Right lobe of liver (tissue), 4 donors: ENCODE results near the gene AMPD2.

Experiments used
- POLR2A ChIP-seq: fragments of 450-650 bp; IDR thresholded peaks from one replicate; pipeline ENCODE4 v1.6.1; 2017; ENCODE audit warnings: antibody characterized with exemption, mild to moderate bottlenecking
- TF ChIP-seq, protein P1 (sequence below), 4 donors: fragments of 200-600 bp in 3 of 4; fragments of 450-650 bp in 1 of 4; IDR thresholded peaks; one replicate each; pipeline versions ENCODE4 v1.5.1 to v1.8.0; 2016 to 2022; ENCODE audit warnings: antibody characterized with exemption in 4 of 4, mild to moderate bottlenecking in 2 of 4
- donor health status: DM: no; HTN: no; CAD: no.
- donor health status: DM: no; HTN: no; CAD: no.
- donor health status: DM: no; HTN: yes; CAD: no.

DNA sequence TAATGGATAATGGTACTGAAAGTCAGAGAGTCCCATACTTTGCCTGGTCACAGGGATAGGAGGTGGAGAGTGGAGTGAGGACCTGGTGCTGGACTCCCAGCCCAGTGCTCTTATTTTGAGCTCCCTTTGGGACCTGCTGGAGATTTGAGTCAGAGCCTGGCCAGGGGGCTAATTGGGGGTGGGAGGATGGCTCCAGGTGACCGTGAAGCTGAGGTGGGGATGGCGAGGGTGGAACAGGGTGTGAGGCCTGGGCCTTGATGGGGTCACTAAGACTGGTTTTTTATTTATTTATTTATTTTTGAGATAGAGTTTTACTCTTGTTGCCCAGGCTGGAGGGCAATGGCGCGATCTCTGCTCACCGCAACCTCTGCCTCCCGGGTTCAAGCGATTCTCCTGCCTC, 17.8 kb downstream of the AMPD2 start:
- TF ChIP-seq, protein P1, sequence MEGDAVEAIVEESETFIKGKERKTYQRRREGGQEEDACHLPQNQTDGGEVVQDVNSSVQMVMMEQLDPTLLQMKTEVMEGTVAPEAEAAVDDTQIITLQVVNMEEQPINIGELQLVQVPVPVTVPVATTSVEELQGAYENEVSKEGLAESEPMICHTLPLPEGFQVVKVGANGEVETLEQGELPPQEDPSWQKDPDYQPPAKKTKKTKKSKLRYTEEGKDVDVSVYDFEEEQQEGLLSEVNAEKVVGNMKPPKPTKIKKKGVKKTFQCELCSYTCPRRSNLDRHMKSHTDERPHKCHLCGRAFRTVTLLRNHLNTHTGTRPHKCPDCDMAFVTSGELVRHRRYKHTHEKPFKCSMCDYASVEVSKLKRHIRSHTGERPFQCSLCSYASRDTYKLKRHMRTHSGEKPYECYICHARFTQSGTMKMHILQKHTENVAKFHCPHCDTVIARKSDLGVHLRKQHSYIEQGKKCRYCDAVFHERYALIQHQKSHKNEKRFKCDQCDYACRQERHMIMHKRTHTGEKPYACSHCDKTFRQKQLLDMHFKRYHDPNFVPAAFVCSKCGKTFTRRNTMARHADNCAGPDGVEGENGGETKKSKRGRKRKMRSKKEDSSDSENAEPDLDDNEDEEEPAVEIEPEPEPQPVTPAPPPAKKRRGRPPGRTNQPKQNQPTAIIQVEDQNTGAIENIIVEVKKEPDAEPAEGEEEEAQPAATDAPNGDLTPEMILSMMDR (IDR thresholded peaks at IDR 0.05): no peak
- no peak for TF ChIP-seq POLR2A
